T-cell (primary cell): ENCODE data around the gene FBXO22. TPM values are rescaled to one million over a fixed set of nuclear protein-coding genes. Genes with fewer than 3 reads are reported as not detected.
"Not testable (repeated sequence)": the region's sequence is repeated elsewhere in the genome, so short reads cannot be mapped to it uniquely, and the experiment has no call there.

Experiments
- ATAC-seq, 4 experiments: fragments of 200-7000 bp in 3 of 4; fragments of 150-1000 bp in 1 of 4; cut with Tn5 transposase; replicated peaks in 1 of 4; 1 replicate in 3 of 4; 2 replicates in 1 of 4; pipeline ENCODE4 v1.10.0; 2021; ENCODE audit warnings: moderate library complexity in 3 of 4, mild to moderate bottlenecking in 2 of 4, moderate number of reproducible peaks in 1 of 4
- CTCF ChIA-PET, 2 donors: fragments of 300-600 bp; sonication (Branson Sonifier 250); formaldehyde crosslinking; loops; one replicate each; lab custom pipeline; 2022; ENCODE audit warnings: antibody characterized with exemption in 2 of 2; lab: Charles Lee
- POLR2A ChIA-PET, 2 donors: fragments of 300-600 bp; sonication (Branson Sonifier 250); formaldehyde crosslinking; loops; one replicate each; lab custom pipeline; 2022; ENCODE audit warnings: antibody characterized with exemption in 2 of 2; lab: Charles Lee
- DNase-seq, 35 experiments: peaks; one replicate each; pipeline versions ENCODE4 v3.0.0 to v3.0.0-alpha.2; 2013 to 2023
- H3K27ac ChIP-seq: one replicate; pipeline ENCODE4 v1.5.1; 2013; ENCODE audit warnings: low read length
- H3K27me3 ChIP-seq, 2 experiments: replicated peaks in 1 of 2; 1 replicate in 1 of 2; 2 replicates in 1 of 2; pipeline versions ENCODE4 v1.6.1 to v1.7.0; 2013; ENCODE audit warnings: low read length in 1 of 2, mixed read lengths in 1 of 2; ENCODE audit not compliant: control insufficient read depth in 2 of 2, insufficient read depth in 2 of 2; ENCODE audit errors: extremely low read depth in 1 of 2
- H3K36me3 ChIP-seq, 2 donors: 1 replicate in 1 of 2; 2 replicates in 1 of 2; pipeline versions ENCODE4 v1.6.1 to v1.7.0; 2013; ENCODE audit warnings: low read length in 1 of 2; ENCODE audit not compliant: control insufficient read depth in 2 of 2, insufficient read depth in 1 of 2; ENCODE audit errors: extremely low read depth in 1 of 2
- H3K4me1 ChIP-seq, 2 experiments: 1 replicate in 1 of 2; 2 replicates in 1 of 2; pipeline versions ENCODE4 v1.6.1 to v1.7.0; 2013; ENCODE audit warnings: low read length in 2 of 2, mixed read lengths in 1 of 2; ENCODE audit not compliant: insufficient read depth in 2 of 2, control insufficient read depth in 1 of 2; ENCODE audit errors: extremely low read depth in 1 of 2
- H3K4me3 ChIP-seq, 2 donors: 1 replicate in 1 of 2; 2 replicates in 1 of 2; pipeline versions ENCODE4 v1.5.1 to v1.7.0; 2013; ENCODE audit warnings: mild to moderate bottlenecking in 2 of 2, low read length in 1 of 2, moderate library complexity in 1 of 2; ENCODE audit not compliant: control insufficient read depth in 1 of 2; ENCODE audit errors: extremely low read depth in 1 of 2
- H3K9me3 ChIP-seq: 2 replicates; pipeline ENCODE4 v1.7.0; 2013
- H3K27ac Mint-ChIP-seq, 2 donors: one replicate each; pipeline ENCODE4 v1.8.0; 2020 to 2021; ENCODE audit warnings: mild to moderate bottlenecking in 2 of 2, mixed read lengths in 2 of 2
- H3K27me3 Mint-ChIP-seq, 2 donors: one replicate each; pipeline ENCODE4 v1.8.0; 2021 to 2022; ENCODE audit warnings: mixed read lengths in 2 of 2
- H3K36me3 Mint-ChIP-seq: one replicate; pipeline ENCODE4 v1.8.0; 2021; ENCODE audit warnings: mixed read lengths
- H3K4me1 Mint-ChIP-seq, 3 donors: one replicate each; pipeline ENCODE4 v1.8.0; 2020 to 2022; ENCODE audit warnings: mixed read lengths in 3 of 3, mild to moderate bottlenecking in 1 of 3
- H3K4me3 Mint-ChIP-seq, 3 donors: one replicate each; pipeline ENCODE4 v1.8.0; 2020 to 2022; ENCODE audit warnings: mild to moderate bottlenecking in 3 of 3, mixed read lengths in 3 of 3, moderate library complexity in 3 of 3
- H3K9me3 Mint-ChIP-seq, 3 donors: one replicate each; pipeline ENCODE4 v1.8.0; 2020 to 2022; ENCODE audit warnings: mixed read lengths in 3 of 3
- WGBS: methylation state at CpG from one replicate; pipeline ENCODE4 v1.1.5; 2013; ENCODE audit warnings: missing lambda C conversion rate; ENCODE audit not compliant: insufficient coverage; 5-methylcytosine and 5-hydroxymethylcytosine counted together
- total RNA-seq, 35 experiments: library from RNA in 6 of 35; stranded (reverse) in 6 of 35; fragments of 120-200 nt in 1 of 35; gene quantifications; one replicate each; pipeline versions ENCODE4 v1.2.1 to v1.2.4 and lab custom pipeline; 2013 to 2026

The FBXO22 gene
- total RNA-seq, 5 donors from 2014 or later (not counting 1 experiment from before 2014, with no cell fraction given): 9.9 to 26.1 (median 23.7) TPM

GRCh38 chr15:75966073-75966472 is 62.4 kb downstream of the FBXO22 start:
- Mint-ChIP-seq H3K9me3 (peaks cover 0 to 4% (median 1%) of the 10 kb centered on the region in 3 donors), H3K36me3 (no peaks in the 10 kb centered on the region), H3K27ac (no peak overlapping the region), H3K4me3 (no peak overlapping the region), H3K27me3 (peaks cover 5 to 12% of the 10 kb centered on the region in 2 donors), H3K4me1 (no peaks in the 10 kb centered on the region)
- ChIA-PET CTCF (no interaction called here), POLR2A (no interaction called here)
- no peak for ATAC-seq
- Histone ChIP-seq H3K27me3 (peaks cover 0 to 2% of the 10 kb centered on the region in 2 experiments), H3K36me3 (no peaks in the 10 kb centered on the region), H3K4me3 (no peak overlapping the region), H3K9me3 (no peaks in the 10 kb centered on the region), H3K4me1 (no peaks in the 10 kb centered on the region), H3K27ac (no peak overlapping the region)
- DNase-seq: no peak
- whole genome bisulfite sequencing: 56% methylated on average over 2 of the region's 2 CpGs

- H3K4me1 Mint-ChIP-seq, H3K4me3 Mint-ChIP-seq, H3K36me3 ChIP-seq, H3K9me3 ChIP-seq, H3K36me3 Mint-ChIP-seq, H3K4me3 ChIP-seq, POLR2A ChIA-PET, H3K27ac Mint-ChIP-seq, ATAC-seq, DNase-seq, H3K27ac ChIP-seq, CTCF ChIA-PET, H3K4me1 ChIP-seq, H3K9me3 Mint-ChIP-seq: not testable (repeated sequence)
- WGBS: 63% methylated on average over 1 of the region's 3 CpGs
- H3K27me3 ChIP-seq: peaks cover 0 to 13% of the 10 kb centered on the region in 2 experiments
- peaks cover 34 to 35% of the 10 kb centered on the region in 2 donors for H3K27me3 Mint-ChIP-seq
Measured at GRCh38 chr15:75976766-75977165, 73.1 kb downstream of the FBXO22 start.

GRCh38 chr15:75981149-75981815 is 77.6 kb downstream of the FBXO22 start:
- no peak overlapping the region for H3K27ac Mint-ChIP-seq
- Histone ChIP-seq H3K4me1 (no peaks in the 10 kb centered on the region), H3K9me3 (no peaks in the 10 kb centered on the region), H3K36me3 (no peaks in the 10 kb centered on the region), H3K4me3 (no peak overlapping the region), H3K27ac (no peak overlapping the region), H3K27me3 (peaks cover 0 to 16% of the 10 kb centered on the region in 2 experiments)
- H3K36me3 Mint-ChIP-seq: no peaks in the 10 kb centered on the region
- ATAC-seq (no peak), DNase-seq (no peak)
- POLR2A ChIA-PET: interaction anchor here in 1 of 2 donors (0.6 kb wide), 1 partner anchor 119 kb away, joined by 4 read pairs; no protein-coding TSS in a partner anchor
- peaks cover 21 to 31% of the 10 kb centered on the region in 2 donors for H3K27me3 Mint-ChIP-seq
- CTCF ChIA-PET: no interaction called here
- H3K4me3 Mint-ChIP-seq: no peak overlapping the region
- H3K4me1 Mint-ChIP-seq: no peaks in the 10 kb centered on the region
- WGBS: no CpG with 5 or more reads among the region's 2 CpGs
- H3K9me3 Mint-ChIP-seq: no peaks in the 10 kb centered on the region

GRCh38 chr15:75982468-75982867 is 78.8 kb downstream of the FBXO22 start:
- Histone ChIP-seq H3K4me3 (no peak overlapping the region), H3K36me3 (no peaks in the 10 kb centered on the region), H3K27me3 (peaks cover 0 to 5% of the 10 kb centered on the region in 2 experiments), H3K27ac (no peak overlapping the region), H3K9me3 (no peaks in the 10 kb centered on the region), H3K4me1 (no peaks in the 10 kb centered on the region)
- Mint-ChIP-seq H3K27ac (no peak overlapping the region), H3K4me3 (no peak overlapping the region), H3K4me1 (no peaks in the 10 kb centered on the region), H3K36me3 (no peaks in the 10 kb centered on the region), H3K27me3 (peaks cover 21 to 30% of the 10 kb centered on the region in 2 donors), H3K9me3 (no peaks in the 10 kb centered on the region)
- CTCF ChIA-PET: no interaction called here
- ATAC-seq (no peak), DNase-seq (no peak)
- POLR2A ChIA-PET: no interaction called here
- 100% methylated on average over 1 of the region's 2 CpGs for WGBS

- H3K4me3 Mint-ChIP-seq, POLR2A ChIA-PET, H3K9me3 ChIP-seq: not testable (repeated sequence)
Measured at GRCh38 chr15:75984706-75985105, 81.0 kb downstream of the FBXO22 start.

GRCh38 chr15:75985971-75986370 is 82.3 kb downstream of the FBXO22 start:
- no peaks in the 10 kb centered on the region for H3K9me3 ChIP-seq
- ChIA-PET POLR2A (no interaction called here), CTCF (no interaction called here)
- DNase-seq: no peak
- WGBS: no CpG with 5 or more reads among the region's 1 CpG
- H3K27me3 ChIP-seq: peaks cover 0 to 3% of the 10 kb centered on the region in 2 experiments
- Mint-ChIP-seq H3K4me3 (no peak overlapping the region), H3K27me3 (peaks cover 0 to 5% of the 10 kb centered on the region in 2 donors), H3K27ac (no peak overlapping the region), H3K9me3 (no peaks in the 10 kb centered on the region), H3K36me3 (no peaks in the 10 kb centered on the region), H3K4me1 (no peaks in the 10 kb centered on the region)
- no peak overlapping the region for H3K4me3 ChIP-seq
- H3K4me1 ChIP-seq: no peaks in the 10 kb centered on the region
- H3K27ac ChIP-seq: no peak overlapping the region
- no peak for ATAC-seq
- no peaks in the 10 kb centered on the region for H3K36me3 ChIP-seq

More at GRCh38 chr15:75984706-75985105, 81.0 kb downstream of the FBXO22 start:
- peaks cover 7 to 16% of the 10 kb centered on the region in 2 donors for H3K27me3 Mint-ChIP-seq
- no CpG with 5 or more reads among the region's 3 CpGs for whole genome bisulfite sequencing
- H3K36me3 ChIP-seq, H3K27me3 ChIP-seq, H3K4me1 ChIP-seq, H3K4me1 Mint-ChIP-seq, DNase-seq, CTCF ChIA-PET, ATAC-seq, H3K27ac Mint-ChIP-seq, H3K9me3 Mint-ChIP-seq, H3K27ac ChIP-seq, H3K36me3 Mint-ChIP-seq, H3K4me3 ChIP-seq: not testable (repeated sequence)
